Keratinocyte (primary cell): ENCODE data around the gene ITFG1. TPM values are rescaled to one million over a fixed set of nuclear protein-coding genes. Genes with fewer than 3 reads are reported as not detected.

Experiments used
- DNase-seq: peaks from one replicate; pipeline ENCODE4 v3.0.0-alpha.2; 2011; ENCODE audit warnings: low read depth, missing footprints, low spot score
- FAIRE-seq: peaks from 2 replicates; lab custom pipeline; 2011; peaks lifted over from hg19 to GRCh38; lab: Jason Lieb, UNC
- H2AFZ ChIP-seq: 2 replicates; pipeline ENCODE4 v1.6.0; 2012; ENCODE audit warnings: low read length, control low read depth, inconsistent platforms; ENCODE audit not compliant: control insufficient read depth
- H3K27ac ChIP-seq: 2 replicates; pipeline ENCODE4 v1.5.1; 2011; ENCODE audit warnings: low read length; ENCODE audit not compliant: control insufficient read depth, insufficient read depth
- H3K27me3 ChIP-seq: 3 replicates; pipeline ENCODE4 v1.6.0; 2011; ENCODE audit warnings: low read length; ENCODE audit not compliant: control insufficient read depth, insufficient read depth; ENCODE audit errors: extremely low read depth
- H3K36me3 ChIP-seq, 2 experiments: 2 replicates in 1 of 2; 3 replicates in 1 of 2; pipeline ENCODE4 v1.5.1; 2011; ENCODE audit warnings: low read length in 2 of 2, mild to moderate bottlenecking in 1 of 2; ENCODE audit not compliant: control insufficient read depth in 2 of 2, insufficient read depth in 2 of 2; ENCODE audit errors: extremely low read depth in 1 of 2
- H3K4me1 ChIP-seq: 3 replicates; pipeline ENCODE4 v1.5.1; 2011; ENCODE audit warnings: low read length; ENCODE audit not compliant: control insufficient read depth, insufficient read depth; ENCODE audit errors: extremely low read depth
- H3K4me2 ChIP-seq: 3 replicates; pipeline ENCODE4 v1.6.0; 2011; ENCODE audit warnings: low read depth, low read length; ENCODE audit not compliant: control insufficient read depth, insufficient read depth; ENCODE audit errors: extremely low read depth
- H3K4me3 ChIP-seq, 3 experiments: fragments of 200-600 bp in 1 of 3; sonication (generic) in 1 of 3; 2 replicates in 2 of 3; 3 replicates in 1 of 3; pipeline ENCODE4 v1.5.1; 2011 to 2016; ENCODE audit warnings: low read length in 3 of 3, mild to moderate bottlenecking in 3 of 3, control low read depth in 2 of 3, inconsistent platforms in 1 of 3, low read depth in 1 of 3, mixed read lengths in 1 of 3, mixed run types in 1 of 3, moderate library complexity in 1 of 3; ENCODE audit not compliant: control insufficient read depth in 2 of 3, insufficient read depth in 2 of 3; ENCODE audit errors: extremely low read depth in 1 of 3
- H3K79me2 ChIP-seq: 2 replicates; pipeline ENCODE4 v1.6.0; 2012; ENCODE audit warnings: low read length; ENCODE audit not compliant: control insufficient read depth, insufficient read depth
- H3K9ac ChIP-seq: 3 replicates; pipeline ENCODE4 v1.6.0; 2011; ENCODE audit warnings: low read length; ENCODE audit not compliant: control insufficient read depth, insufficient read depth; ENCODE audit errors: extremely low read depth
- H3K9me1 ChIP-seq: 3 replicates; pipeline ENCODE4 v1.6.0; 2011; ENCODE audit warnings: low read length; ENCODE audit not compliant: control insufficient read depth, insufficient read depth; ENCODE audit errors: extremely low read depth
- H3K9me3 ChIP-seq: 2 replicates; pipeline ENCODE4 v1.5.1; 2012; ENCODE audit warnings: low read depth, low read length; ENCODE audit not compliant: control insufficient read depth
- H4K20me1 ChIP-seq: 3 replicates; pipeline ENCODE4 v1.6.0; 2011; ENCODE audit warnings: low read length; ENCODE audit not compliant: control insufficient read depth, insufficient read depth; ENCODE audit errors: extremely low read depth
- EZH2 ChIP-seq: IDR thresholded peaks from one replicate; pipeline ENCODE4 v1.6.1; 2012; ENCODE audit warnings: inconsistent platforms, mild to moderate bottlenecking, low read length, moderate library complexity
- dilution Hi-C: fragments of 300-500 bp; cut with MboI; formaldehyde crosslinking; loops from one replicate; pipeline ENCODE4 v1.7.0; 2020; ENCODE audit warnings: low sequenced_read_pairs; ENCODE audit not compliant: extremely low pct_ligation_motif_present
- polyA plus RNA-seq, 5 experiments: library from polyadenylated mRNA; depleted of rRNA in 3 of 5; stranded (reverse) in 3 of 5; stranded (forward) in 1 of 5; unstranded in 1 of 5; fragments of >200 nt; gene quantifications; 1 replicate in 1 of 5; 2 replicates in 3 of 5; 3 replicates in 1 of 5; pipeline versions ENCODE4 v1.2.1 to v1.2.3, GENCODE V29; 2011 to 2012; ENCODE audit warnings: missing spikeins in 2 of 5, low read depth in 1 of 5, low replicate concordance in 1 of 5
- TF ChIP-seq, protein P1 (sequence below), 3 experiments: IDR thresholded peaks in 1 of 3; conservative IDR thresholded peaks in 1 of 3; optimal IDR thresholded peaks in 1 of 3; 2 replicates in 2 of 3; 3 replicates in 1 of 3; pipeline versions ENCODE3 to v1.5.1; 2011; ENCODE audit warnings: low read length in 3 of 3, mild to moderate bottlenecking in 3 of 3, moderate library complexity in 2 of 3, control low read depth in 1 of 3, inconsistent platforms in 1 of 3; ENCODE audit not compliant: insufficient read depth in 2 of 3; ENCODE audit errors: extremely low read depth in 1 of 3

Gene ITFG1
- polyA plus RNA-seq, 1 donor (not counting 4 experiments of a cell fraction or from before 2014, with no cell fraction given) = 83.8 TPM

DNA sequence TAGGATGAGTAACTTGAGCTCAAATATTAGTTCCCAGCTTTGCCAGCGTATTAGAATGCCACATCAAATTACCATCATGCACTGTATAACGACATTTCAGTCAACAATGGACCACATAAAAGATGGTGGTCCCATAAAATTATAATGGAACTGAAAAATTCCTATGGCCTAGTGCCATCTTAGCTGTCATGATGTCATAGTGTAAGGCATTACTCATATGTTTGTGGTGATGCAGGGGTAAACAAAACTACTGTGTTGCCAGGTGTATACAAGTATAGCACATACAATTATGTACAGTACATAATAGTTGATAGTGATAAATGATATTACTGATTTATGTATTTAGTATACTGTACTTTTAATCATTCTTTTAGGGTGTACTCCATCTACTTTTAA is 262.7 kb downstream of the ITFG1 start:
- Histone ChIP-seq H2AFZ (no peak overlapping the region), H3K9ac (no peak overlapping the region), H3K27me3 (no peaks in the 10 kb centered on the region), H3K9me3 (no peaks in the 10 kb centered on the region), H3K79me2 (no peaks in the 10 kb centered on the region), H4K20me1 (no peaks in the 10 kb centered on the region), H3K4me1 (no peaks in the 10 kb centered on the region), H3K27ac (no peak overlapping the region), H3K4me2 (no peak overlapping the region), H3K4me3 (no peak overlapping the region), H3K9me1 (no peaks in the 10 kb centered on the region), H3K36me3 (no peaks in the 10 kb centered on the region)
- no peak for TF ChIP-seq EZH2
- TF ChIP-seq, protein P1, sequence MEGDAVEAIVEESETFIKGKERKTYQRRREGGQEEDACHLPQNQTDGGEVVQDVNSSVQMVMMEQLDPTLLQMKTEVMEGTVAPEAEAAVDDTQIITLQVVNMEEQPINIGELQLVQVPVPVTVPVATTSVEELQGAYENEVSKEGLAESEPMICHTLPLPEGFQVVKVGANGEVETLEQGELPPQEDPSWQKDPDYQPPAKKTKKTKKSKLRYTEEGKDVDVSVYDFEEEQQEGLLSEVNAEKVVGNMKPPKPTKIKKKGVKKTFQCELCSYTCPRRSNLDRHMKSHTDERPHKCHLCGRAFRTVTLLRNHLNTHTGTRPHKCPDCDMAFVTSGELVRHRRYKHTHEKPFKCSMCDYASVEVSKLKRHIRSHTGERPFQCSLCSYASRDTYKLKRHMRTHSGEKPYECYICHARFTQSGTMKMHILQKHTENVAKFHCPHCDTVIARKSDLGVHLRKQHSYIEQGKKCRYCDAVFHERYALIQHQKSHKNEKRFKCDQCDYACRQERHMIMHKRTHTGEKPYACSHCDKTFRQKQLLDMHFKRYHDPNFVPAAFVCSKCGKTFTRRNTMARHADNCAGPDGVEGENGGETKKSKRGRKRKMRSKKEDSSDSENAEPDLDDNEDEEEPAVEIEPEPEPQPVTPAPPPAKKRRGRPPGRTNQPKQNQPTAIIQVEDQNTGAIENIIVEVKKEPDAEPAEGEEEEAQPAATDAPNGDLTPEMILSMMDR (optimal IDR thresholded peaks at IDR 0.05 in 1 of 3, IDR thresholded peaks at IDR 0.05 in 1 of 3, conservative IDR thresholded peaks at IDR 0.05 in 1 of 3; ENCODE audit: extremely low read depth in 1 of 3, insufficient read depth in 2 of 3, low read length in 3 of 3) = no peak
- dilution Hi-C loops = no loop called here
- DNase-seq (no peak), FAIRE-seq (no peak)

GRCh38 chr16:47197536-47198179 is 263.2 kb downstream of the ITFG1 start:
- no peak for FAIRE-seq
- no peaks in the 10 kb centered on the region for H3K9me3 ChIP-seq
- no peaks in the 10 kb centered on the region for H3K9me1 ChIP-seq
- no peak overlapping the region for H3K4me3 ChIP-seq
- H4K20me1 ChIP-seq = no peaks in the 10 kb centered on the region
- TF ChIP-seq, protein P1 (optimal IDR thresholded peaks at IDR 0.05 in 1 of 3, IDR thresholded peaks at IDR 0.05 in 1 of 3, conservative IDR thresholded peaks at IDR 0.05 in 1 of 3; ENCODE audit: extremely low read depth in 1 of 3, insufficient read depth in 2 of 3, low read length in 3 of 3) = no peak
- no peak for TF ChIP-seq EZH2
- H3K9ac ChIP-seq = no peak overlapping the region
- H3K27me3 ChIP-seq = no peaks in the 10 kb centered on the region
- H3K27ac ChIP-seq = no peak overlapping the region
- H3K4me1 ChIP-seq = no peaks in the 10 kb centered on the region
- H3K79me2 ChIP-seq = no peaks in the 10 kb centered on the region
- H3K36me3 ChIP-seq = no peaks in the 10 kb centered on the region
- dilution Hi-C loops = no loop called here
- no peak overlapping the region for H2AFZ ChIP-seq
- no peak for DNase-seq
- H3K4me2 ChIP-seq = no peak overlapping the region
